ENCODE measurements around the gene PLD1.

DNA sequence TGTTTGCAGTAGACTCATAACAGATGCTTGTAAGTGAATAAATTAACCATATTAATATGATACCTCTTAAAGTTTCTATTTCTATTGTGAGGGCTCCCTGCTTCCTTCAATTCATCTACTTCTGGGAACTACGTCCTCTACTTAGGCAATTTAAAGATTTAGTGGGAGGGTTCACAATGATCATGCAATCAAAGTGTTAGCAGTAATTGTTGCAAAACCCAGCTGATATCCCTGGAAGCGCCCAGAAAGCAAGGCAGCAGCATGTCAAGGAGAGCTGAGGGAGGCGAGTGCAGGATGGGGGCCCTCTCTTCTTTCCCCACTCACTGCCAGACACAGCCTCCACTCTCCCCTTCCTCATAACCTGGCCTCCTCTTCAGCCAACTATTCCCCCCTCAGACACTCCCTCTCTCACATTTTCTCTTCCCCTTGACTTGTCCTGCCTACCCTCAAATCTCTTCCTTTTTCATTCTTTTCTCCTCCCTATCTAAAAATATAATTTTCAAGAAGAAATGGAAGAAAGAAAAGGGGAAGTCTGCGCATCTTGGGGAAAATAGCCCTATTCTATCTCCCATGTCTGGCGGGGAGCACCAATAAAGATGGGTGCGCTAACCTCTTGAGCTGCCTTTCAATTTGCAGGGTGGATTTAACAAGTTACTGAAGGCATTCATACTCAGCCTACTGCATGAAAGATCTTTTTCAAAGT is 39.5 kb upstream of the PLD1 start:
- TF ChIP-seq, protein P1, sequence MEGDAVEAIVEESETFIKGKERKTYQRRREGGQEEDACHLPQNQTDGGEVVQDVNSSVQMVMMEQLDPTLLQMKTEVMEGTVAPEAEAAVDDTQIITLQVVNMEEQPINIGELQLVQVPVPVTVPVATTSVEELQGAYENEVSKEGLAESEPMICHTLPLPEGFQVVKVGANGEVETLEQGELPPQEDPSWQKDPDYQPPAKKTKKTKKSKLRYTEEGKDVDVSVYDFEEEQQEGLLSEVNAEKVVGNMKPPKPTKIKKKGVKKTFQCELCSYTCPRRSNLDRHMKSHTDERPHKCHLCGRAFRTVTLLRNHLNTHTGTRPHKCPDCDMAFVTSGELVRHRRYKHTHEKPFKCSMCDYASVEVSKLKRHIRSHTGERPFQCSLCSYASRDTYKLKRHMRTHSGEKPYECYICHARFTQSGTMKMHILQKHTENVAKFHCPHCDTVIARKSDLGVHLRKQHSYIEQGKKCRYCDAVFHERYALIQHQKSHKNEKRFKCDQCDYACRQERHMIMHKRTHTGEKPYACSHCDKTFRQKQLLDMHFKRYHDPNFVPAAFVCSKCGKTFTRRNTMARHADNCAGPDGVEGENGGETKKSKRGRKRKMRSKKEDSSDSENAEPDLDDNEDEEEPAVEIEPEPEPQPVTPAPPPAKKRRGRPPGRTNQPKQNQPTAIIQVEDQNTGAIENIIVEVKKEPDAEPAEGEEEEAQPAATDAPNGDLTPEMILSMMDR (IDR thresholded peaks at IDR 0.05) = no peak
- TF ChIP-seq POLR2AphosphoS5 (IDR thresholded peaks at IDR 0.05) (no peak), POLR2A (IDR thresholded peaks at IDR 0.05) (no peak)
